GM19099 (cell line): ENCODE data around the gene SEC14L6.

ENCODE experiments used
- POLR2A ChIP-seq: IDR thresholded peaks from 3 replicates; pipeline ENCODE4 v1.6.1; 2011; ENCODE audit warnings: low read depth; ENCODE audit not compliant: insufficient read length; ENCODE audit errors: extremely low read depth

The SEC14L6 gene

DNA sequence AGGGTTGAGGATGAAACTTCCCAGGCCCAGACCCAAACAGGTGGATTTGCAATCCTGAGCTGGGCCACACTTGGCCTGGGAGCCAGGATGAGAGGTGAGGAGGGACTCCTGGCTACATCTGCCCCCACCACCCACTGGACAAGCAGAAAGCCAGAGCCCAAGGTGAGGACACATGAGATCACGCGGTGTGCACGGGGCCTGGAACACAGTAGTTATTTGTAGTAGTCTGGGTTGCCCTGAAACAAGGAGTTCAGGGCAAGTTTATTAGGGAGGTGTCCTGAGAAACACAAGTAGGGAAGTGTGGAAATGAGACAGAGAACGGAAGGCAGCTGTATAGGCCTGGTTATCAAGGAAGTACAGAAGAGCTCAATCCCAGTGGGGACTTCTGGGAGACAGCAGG, 647 bp upstream of the SEC14L6 start:
- no peak for TF ChIP-seq POLR2A

DNA sequence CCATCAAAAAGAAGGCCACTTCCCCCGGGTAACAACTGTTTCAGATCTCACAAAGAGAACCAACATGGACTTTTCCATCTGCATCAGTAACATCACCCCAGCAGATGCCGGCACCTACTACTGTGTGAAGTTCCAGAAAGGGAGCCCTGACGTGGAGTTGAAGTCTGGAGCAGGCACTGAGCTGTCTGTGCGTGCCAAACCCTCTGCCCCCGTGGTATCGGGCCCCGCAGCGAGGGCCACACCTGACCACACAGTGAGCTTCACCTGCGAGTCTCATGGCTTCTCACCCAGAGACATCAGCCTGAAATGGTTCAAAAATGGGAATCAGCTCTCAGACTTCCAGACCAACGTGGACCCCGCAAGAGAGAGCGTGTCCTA, 3.7 kb downstream of the SEC14L6 start:
- no peak for TF ChIP-seq POLR2A

DNA sequence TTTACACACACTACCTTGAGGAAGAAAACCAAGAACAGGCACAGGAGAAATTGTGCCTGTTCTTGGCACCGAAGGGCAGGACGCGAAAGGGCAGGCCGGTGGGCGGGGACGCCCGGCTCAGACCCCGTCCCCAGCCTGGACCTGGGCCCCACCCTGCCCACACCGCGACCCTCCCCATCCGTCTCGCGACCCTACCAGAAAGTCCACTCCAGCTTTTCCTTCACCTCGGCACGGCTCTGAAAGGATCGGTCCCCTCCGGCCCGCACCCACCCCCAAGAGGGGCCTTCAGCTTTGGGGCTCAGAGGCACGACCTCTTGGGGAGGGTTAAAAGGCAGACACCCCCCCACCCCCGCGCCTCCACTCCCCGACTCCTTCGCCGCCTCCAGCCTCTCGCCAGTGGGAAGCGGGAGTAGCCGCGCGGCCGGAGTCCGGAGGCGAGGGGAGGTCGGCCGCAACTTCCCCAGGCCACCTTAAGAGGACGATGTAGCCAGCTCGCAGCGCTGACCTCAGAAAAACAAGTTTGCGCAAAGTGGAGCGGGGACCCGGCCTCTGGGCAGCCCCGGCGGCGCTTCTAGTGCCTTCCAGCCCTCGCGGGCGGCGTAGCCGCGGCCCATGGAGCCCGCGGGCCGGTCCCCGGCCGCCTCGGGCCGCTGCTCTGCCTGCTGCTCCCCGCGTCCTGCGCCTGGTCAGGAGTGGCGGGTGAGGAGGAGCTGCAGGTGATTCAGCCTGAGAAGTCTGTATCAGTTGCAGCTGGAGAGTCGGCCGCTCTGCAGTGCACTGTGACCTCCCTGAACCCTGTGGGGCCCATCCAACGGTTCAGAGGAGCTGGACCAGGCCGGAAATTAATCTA, 4.4 kb downstream of the SEC14L6 start:
- no peak for TF ChIP-seq POLR2A

DNA sequence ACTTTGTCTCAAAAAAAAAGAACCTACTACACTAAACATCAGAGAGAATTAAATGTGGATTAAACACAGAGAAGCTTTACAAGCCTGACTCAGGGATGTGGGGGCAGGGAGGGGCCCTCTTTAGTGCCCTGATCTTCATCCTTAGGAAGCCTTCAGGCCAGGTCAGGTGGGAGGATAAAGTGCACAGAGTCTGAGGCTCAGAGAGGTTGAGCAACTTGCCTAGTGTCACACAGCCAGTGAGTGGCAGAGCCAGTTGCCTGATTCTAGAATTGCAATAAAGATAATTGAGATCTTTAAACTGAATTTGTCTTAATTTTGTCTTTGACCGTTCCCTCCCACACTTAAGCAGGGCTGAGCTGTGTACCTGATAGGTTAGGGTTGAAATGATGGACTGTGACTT, 7.2 kb downstream of the SEC14L6 start:
- TF ChIP-seq POLR2A = no peak

DNA sequence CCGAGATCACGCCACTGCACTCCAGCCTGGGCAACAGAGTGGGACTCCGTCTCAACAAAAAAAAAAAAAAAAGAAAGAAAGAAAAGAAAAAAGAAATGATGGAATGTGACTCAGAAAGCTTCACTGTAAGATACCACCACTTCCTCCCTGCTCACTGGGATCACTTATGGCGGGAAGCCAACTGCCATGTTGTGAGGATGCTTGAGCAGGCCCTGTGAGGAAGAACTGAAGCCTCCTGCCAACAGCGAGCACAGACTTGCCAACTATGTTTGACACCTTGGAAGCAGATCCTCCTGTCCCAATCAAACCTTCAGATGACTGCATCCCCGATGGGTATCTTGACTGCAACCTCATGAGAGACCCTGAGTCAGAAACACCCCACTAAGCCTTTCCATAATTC, 8.3 kb downstream of the SEC14L6 start:
- no peak for TF ChIP-seq POLR2A

DNA sequence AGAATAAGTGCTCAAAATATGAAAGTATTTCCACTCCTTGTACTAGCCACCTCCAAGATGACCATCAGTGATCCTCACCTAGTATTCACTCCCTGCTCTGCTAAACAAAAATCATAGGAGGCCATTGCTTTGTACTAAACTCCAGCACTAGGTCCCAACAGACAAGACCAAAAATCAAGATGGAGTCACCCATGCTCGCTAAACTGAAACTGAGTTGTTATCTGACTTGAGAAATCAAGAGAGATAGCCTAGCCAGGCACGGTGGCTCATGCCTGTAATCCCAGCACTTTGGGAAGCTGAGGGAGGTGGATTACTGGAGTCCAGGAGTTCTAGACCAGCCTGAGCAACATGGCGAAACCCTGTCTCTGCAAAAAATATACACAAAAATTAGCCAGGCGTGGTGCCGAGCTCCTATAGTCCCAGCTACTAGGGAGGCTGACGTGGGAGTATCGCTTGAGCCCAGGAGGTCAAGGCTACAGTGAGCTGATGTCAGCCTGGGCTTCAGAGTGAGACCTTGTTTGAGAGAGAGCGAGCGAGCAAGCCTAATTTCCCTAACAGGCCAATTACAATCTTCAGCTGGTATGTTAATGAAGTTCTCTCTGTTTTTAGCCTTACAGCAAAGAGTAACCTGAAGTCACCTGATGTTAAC, 9.3 kb downstream of the SEC14L6 start:
- no peak for TF ChIP-seq POLR2A

DNA sequence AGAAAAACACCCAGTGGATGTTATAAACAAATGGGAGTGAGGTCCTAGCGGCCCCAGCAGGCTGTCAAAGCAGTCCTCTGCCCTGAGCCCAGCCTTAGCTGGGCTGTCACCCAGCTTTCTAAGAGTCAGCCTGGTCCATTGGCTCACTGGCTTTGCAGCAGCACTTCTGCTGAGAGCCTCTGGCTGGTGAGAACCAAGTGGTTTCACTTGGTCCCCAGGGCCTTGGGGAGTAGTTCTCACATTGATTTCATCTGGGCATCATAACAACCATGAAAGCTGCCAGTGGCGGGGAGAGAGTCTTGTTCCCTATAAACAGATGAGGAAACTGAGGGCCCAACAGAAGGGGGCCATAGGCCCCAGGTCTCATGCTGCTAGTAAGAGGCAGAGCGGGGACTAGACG, 11.4 kb downstream of the SEC14L6 start:
- TF ChIP-seq POLR2A = no peak

DNA sequence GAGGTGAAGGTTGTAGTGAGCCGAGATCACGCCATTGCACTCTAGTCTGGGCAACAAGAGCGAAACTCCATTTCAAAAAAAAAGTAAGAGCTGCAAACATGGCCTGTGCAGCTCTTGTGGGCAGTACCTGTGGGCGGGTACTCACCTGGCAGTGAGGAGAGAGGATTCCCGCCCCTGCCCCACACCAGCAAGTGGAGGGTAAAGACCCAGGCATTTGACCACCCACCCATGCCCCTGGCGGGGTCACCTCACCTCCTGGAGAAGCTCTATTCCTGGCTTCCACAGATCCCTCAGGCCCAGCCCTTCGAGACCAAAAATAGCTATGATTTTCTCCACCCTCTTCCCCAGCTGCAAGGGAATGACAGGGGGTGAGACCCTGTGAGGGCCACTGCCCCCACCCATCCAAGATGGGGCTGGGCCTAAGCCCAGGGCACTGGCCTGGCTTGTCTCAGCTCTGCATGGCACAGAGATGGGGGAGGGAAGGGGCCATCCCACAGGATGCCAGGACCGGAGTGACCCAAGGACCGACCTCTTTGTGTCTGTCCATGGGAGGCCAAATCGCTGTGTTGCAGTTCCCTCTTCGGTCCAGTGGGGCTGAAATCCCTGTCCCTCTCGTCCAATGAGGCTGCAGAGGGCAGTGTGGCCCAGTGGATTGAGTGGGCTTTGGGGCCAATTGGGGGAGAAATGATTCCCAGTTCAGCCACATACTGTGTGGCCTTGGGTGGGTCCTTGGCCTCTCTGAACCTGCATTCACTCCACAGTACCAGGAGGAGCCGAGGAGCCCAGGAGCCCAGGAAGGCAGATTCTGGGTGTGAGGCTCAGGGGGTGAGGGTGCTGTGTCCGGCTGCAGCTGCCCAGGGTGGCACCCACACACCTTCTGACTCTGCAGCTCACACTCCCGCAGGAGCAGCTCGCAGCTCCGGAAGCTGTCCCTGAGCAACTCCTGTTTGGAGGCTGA, 14.6 kb downstream of the SEC14L6 start:
- TF ChIP-seq POLR2A = no peak

DNA sequence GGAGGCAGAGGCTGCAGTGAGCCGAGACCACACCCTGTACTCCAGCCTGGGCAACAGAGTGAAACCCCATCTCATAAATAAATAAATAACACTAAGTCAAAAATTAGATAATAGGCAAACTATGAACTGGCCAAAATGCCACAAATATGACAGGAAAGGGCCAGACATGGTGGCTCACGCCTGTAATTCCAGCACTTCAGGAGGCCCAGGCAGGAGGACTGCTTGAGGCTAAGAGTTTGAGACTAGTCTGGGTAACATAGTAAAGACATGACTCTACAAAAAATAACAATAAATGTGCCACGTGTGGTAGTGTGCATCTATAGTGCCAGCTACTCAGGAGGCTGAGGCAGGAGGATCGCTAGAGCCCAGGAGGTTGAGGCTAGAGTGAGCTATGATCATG, 19.9 kb downstream of the SEC14L6 start:
- no peak for TF ChIP-seq POLR2A

DNA sequence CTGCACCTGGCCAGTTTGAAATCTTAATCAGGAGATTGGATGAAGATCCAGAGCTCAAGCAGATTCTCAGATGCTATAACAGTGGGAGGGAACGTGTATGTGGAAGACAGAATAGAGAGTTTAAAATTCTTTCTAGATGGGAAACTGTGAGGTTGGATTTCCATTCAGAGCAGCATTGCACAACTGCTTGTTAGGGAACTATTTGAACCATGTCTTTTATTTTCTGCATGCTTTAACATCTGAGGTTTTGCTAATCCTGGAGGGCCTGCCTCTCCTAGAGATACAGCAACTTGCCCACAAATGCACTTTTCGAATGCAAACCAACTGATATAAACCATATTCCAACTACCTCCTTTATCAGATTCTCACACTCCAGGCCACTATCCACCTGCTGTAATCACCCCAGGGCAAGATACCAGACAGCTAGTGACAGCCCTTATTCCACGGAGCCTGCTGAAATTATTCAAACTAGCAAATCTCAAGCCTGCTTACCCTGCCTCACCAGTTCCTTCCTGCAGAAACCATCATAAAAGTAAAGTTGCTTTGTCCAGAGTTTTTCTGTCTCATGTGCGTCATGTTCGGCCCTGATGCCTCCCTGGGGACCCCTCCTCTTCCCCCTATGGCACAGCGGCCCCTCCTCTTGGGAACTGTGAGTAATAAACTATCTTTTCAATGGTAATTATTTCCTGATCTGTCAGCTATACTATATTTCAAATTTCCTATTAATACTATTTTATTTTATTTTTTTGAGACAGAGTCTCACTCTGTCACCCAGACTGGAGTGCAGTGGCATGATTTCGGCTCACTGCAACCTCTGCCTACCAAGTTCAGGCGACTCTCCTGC, 22.7 kb downstream of the SEC14L6 start:
- TF ChIP-seq POLR2A = no peak

DNA sequence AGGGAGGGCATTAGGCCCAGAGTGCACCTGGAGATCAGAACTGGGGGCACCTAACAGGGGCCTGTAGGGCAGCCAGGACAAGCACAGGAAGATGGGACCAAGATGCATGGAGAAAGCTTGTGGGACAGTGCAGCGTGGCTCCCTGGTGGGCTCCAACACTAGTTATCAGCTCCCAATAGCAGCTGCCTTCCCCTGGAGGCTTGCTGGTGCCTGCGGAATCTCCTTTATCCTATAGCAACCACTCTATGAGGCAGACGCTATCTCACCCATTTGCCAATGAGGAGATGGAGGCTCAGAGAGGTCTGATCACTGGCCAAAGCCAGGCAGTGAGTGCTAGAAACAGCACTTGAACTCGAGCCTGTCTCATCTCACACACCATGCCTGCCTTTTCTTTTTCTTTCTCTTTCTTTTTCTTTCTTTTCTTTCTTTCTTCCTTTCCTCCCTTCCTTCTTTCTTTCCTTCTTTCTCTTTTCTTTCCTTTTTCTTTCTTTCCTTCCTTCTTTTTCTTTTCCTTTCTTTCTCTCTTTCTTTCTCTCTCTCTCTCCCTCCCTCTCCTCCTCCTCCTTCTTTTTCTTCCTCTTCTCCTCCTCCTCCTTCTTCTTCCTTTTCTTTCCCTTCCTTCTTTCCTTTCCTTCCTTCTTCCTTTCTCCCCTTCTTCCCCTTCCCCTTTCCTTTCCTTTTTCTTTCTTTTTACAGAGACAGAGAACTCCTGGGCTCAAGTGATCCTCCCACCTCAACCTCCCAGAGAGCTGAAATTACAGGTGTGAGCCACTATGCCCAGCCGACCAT, 25.0 kb downstream of the SEC14L6 start:
- TF ChIP-seq POLR2A = no peak

DNA sequence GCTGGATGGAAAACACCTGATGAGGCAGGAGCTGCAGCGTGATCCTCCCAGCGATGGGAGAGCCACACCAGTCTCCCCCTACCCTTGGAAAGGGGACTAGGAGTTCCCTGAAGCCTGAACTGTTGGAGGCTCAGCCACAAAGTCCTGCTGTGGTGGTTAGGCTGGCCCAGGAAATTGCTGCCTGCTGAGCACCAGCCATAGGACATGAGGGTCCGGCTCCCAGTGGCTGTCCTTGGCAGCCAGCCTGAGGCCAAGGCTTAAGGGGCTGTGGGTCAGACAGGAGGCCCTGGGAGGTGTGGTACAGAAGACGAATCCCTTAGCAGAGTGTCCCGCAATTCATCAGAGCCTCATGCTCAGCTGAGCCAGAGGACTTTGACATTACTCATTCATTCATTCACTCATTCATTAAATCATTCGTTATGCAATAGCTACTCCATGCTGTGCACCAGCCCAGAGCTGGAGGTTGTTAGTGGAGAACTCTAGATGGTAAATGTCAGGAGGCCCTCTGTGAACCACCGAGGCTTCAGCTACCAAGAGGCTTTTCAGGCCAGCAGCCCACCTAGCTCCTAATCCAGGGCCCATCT, 26.6 kb downstream of the SEC14L6 start:
- TF ChIP-seq POLR2A = no peak

DNA sequence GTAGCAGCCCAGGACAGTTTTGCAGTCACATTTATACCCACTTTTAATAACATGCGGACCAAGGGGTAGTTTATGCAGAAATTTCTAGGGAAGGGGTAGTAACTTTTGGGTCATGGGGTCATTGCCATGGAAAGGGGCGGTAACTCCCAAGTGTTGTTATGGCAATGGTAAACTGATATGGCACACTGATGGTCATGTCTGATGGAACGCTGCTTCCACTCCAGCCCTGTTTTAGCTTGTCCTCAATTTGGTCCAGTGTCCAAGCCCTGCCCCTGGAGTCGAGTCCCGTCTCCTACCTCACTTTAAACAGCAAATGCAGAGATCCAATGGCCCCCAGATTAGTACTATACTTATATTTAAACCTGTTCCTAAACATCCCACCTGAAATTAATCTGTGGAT, 29.8 kb downstream of the SEC14L6 start:
- no peak for TF ChIP-seq POLR2A

DNA sequence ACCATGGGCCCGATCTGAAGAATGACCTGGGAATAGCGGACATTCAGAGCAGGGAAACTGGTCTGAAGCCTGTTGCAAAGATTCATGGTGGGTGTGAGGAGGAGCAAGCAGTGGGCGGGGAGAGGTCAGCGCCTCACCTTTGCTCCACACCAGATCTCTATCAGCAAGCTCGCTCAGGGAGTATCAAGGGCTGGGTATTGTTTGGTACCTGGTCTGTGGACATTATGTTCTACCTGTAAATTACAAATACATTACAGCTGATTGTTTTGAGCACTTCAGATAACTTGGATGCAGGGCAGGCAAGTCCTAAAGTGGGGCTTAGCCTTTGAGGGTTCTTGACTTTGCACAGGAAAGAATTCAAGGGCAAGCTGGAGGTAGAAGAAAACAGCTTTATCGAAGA, 30.3 kb downstream of the SEC14L6 start:
- TF ChIP-seq POLR2A = no peak

DNA sequence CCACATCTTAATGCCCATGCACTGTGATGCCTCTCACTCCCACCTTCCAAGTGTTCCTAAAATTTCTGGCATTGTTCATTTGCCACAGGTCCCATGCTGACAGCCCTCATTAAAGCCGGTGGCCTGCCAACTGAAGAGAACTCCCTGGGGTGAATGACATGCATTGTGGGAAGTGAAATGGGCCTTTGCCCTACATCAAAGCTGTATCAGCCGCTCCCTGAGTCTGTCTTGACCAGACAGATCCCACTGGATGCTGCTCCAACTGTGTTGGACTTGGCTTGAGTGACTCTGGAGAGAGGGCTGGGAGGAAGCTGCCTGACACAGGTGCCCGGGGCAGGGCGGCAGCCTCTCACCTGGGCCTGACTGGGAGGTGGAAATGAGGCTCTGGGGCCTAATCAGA, 32.3 kb downstream of the SEC14L6 start:
- no peak for TF ChIP-seq POLR2A
